Measurements from ENCODE around the gene PPP1R11. TPM values are rescaled to one million over a fixed set of nuclear protein-coding genes. Genes with fewer than 3 reads are reported as not detected.
"Not testable (repeated sequence)": the region's sequence is repeated elsewhere in the genome, so short reads cannot be mapped to it uniquely, and the experiment has no call there.

PPP1R11 gene, protein sequence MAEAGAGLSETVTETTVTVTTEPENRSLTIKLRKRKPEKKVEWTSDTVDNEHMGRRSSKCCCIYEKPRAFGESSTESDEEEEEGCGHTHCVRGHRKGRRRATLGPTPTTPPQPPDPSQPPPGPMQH
- 10 to 100 TPM; 71.9 to 81.6 (median 80.5) TPM for total RNA-seq

DNA sequence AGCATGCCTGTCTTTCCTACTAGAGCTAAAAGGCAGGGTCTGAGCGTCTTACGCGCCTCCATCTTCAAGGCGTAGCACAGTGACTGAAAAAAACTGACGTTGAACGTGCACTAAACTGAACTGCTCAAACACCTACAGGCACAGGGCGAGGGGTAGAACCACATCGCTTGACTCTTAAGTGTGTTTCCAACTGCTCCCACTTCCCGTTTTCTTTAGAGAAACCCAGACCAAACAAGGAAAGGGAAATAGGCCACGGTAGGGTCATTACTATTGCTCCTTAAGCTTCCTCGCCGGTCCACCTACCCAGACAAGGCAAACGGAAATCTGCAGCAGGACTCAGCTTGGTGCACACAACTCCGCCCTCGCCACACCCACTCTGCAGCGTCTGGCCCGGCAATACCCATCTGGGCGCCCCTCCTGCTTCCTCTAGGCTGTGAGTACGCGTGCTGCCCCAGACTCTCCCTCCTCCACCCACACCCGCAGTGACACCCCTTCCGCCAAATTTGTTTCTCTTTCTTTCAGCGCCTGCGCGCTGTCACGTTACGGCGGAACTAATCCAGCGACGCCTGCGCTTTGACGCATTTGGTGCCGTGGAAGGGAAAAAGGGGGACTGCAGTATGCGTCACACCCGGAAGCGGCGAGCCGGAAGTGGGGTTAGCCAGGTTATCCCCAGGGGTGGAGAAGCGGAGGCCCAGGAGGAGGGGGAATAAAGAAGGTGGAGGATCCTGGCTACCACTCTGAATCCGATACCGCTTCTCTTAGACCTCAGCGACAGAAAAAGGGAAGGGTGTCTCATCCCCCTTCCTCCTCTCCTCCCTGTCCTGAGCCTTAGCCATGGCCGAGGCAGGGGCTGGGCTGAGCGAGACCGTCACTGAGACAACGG is at the start of gene PPP1R11:
Gene PPP1R11 (plus strand): TSS at position 622 of the 883 bp plus-strand sequence. CDS start 213 bp downstream, at position 835.
- Mint-ChIP-seq H3K4me1 (ENCODE audit: low read depth) (peaks cover 52% of the 10 kb centered on the region), H3K4me3 (peak within 1 kb of the TSS; percentile 93), H3K36me3 (ENCODE audit: insufficient read depth) (peaks cover 35% of the 10 kb centered on the region), H3K9me3 (no peaks in the 10 kb centered on the region), H3K27me3 (ENCODE audit: low read depth) (peaks cover 15% of the 10 kb centered on the region)
- ATAC-seq = peak; percentile 98
- peak; percentile 97 for DNase-seq

DNA sequence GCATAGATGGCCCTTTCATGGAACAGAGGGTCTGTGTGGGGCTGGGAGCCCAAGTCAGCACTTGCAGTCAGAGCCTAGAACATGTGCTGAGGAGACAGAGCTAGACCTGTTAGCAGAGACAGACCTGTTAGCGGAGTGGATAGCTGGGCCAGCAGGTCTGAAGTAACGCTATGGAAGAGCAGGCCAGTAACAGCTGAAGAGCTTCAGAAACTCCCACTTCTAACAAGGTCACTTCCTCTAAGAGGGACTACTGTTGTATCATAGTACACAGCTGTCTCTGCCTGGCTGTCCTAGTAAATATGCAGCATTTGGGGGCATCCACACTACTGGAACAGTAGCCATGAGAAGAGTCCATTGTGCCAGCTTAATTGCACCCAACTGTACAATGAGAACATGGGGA is 47.2 kb upstream of the PPP1R11 start:
- H3K27me3 Mint-ChIP-seq (ENCODE audit: low read depth) = no peaks in the 10 kb centered on the region
- ATAC-seq (no peak), DNase-seq (no peak)
- H3K9me3 Mint-ChIP-seq = no peaks in the 10 kb centered on the region
- H3K4me3 Mint-ChIP-seq = no peak overlapping the region
- H3K36me3 Mint-ChIP-seq (ENCODE audit: insufficient read depth) = peaks cover 18% of the 10 kb centered on the region
- H3K4me1 Mint-ChIP-seq (ENCODE audit: low read depth) = no peaks in the 10 kb centered on the region

DNA sequence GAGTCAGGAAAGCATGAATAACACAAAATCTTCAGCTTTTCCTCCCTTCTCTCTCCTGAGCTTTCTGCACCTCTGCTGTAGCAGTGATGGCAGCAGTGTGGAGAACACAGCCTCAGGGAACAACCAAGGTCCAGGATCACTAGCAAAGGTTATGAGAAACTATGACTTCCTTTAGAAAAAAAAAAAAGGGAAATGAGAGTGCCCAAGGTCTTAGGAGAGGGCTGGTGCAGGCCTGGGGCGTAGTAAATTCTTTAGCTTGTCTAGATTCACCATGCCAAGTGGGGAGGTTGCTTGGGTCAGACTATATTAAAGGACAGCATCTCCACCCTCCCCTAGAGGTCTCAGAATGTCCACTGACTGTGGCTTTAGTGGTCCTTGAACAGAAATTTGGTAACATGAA is 46.4 kb upstream of the PPP1R11 start:
- ATAC-seq (no peak), DNase-seq (no peak)
- no peaks in the 10 kb centered on the region for H3K27me3 Mint-ChIP-seq (ENCODE audit: low read depth)

DNA sequence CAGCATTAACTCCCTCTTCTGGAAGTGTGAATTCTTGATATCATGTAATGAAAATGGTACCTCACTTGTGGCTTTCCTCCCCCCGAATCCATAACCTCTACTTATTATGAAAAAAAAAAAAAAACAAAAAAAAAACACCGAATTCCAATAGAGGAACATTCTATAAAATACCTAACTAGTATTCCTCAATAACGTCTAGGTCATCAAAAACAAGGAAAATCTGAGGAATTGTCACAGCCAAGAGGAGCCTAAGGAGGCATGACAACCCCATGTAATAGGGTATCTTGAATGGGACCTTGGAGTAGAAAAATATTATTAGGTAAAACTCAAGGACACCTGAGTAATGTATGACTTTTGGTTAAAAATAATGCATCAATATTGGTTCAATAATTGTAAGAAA is 44.8 kb upstream of the PPP1R11 start:
- H3K4me1 Mint-ChIP-seq (ENCODE audit: low read depth) = no peaks in the 10 kb centered on the region
- DNase-seq (no peak), ATAC-seq (no peak)
- no peak overlapping the region for H3K4me3 Mint-ChIP-seq
- H3K27me3 Mint-ChIP-seq (ENCODE audit: low read depth) = no peaks in the 10 kb centered on the region
- peaks cover 20% of the 10 kb centered on the region for H3K36me3 Mint-ChIP-seq (ENCODE audit: insufficient read depth)
- H3K9me3 Mint-ChIP-seq = no peaks in the 10 kb centered on the region

More for the DNA sequence above, 46.4 kb upstream of the PPP1R11 start:
- peaks cover 19% of the 10 kb centered on the region for H3K36me3 Mint-ChIP-seq (ENCODE audit: insufficient read depth)
- H3K9me3 Mint-ChIP-seq = no peaks in the 10 kb centered on the region
- no peak overlapping the region for H3K4me3 Mint-ChIP-seq
- H3K4me1 Mint-ChIP-seq (ENCODE audit: low read depth) = no peaks in the 10 kb centered on the region

DNA sequence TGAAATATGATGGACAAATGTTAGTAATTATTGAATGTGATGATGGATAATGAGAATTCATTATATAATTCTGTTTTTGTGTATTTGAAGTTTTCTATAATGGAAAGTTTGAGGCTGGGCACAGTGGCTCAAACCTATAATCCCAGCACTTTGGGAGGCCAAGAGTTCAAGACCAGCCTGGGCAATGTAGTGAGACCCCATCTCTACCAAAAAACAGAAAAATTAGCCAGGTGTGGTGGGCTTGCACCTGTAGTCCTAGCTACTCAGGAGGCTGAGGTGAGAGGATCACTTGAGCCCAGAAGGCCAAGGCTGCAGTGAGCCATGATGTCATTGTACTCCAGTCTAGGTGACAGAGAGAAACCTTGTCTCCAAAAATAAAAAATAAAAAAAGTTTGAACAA is 44.3 kb upstream of the PPP1R11 start:
- not testable (repeated sequence) for ATAC-seq; DNase-seq; H3K4me3 Mint-ChIP-seq; H3K4me1 Mint-ChIP-seq (ENCODE audit: low read depth); H3K27me3 Mint-ChIP-seq (ENCODE audit: low read depth); H3K9me3 Mint-ChIP-seq
- H3K36me3 Mint-ChIP-seq (ENCODE audit: insufficient read depth) = peaks cover 20% of the 10 kb centered on the region

DNA sequence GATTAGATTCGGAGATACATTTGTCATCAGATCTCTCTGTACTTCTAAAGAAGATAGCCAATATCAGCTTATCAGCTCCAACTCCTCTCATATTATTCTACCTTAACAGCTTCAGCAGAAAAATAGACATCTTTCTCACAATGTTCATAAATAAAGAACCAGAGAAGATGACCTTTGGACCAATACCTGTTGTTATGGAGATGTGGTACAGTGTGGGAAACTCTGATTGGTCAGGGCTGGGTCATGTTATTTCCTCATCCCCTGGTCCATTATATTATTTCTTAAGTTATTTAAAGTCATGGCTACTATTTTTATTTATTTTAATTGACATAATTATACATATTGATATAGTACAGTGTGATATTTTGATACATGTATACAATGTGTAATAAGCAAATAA is 41.8 kb upstream of the PPP1R11 start:
- DNase-seq (no peak), ATAC-seq (no peak)
- Mint-ChIP-seq H3K4me3 (no peak overlapping the region), H3K27me3 (ENCODE audit: low read depth) (no peaks in the 10 kb centered on the region), H3K9me3 (no peaks in the 10 kb centered on the region), H3K4me1 (ENCODE audit: low read depth) (no peaks in the 10 kb centered on the region), H3K36me3 (ENCODE audit: insufficient read depth) (peaks cover 15% of the 10 kb centered on the region)

DNA sequence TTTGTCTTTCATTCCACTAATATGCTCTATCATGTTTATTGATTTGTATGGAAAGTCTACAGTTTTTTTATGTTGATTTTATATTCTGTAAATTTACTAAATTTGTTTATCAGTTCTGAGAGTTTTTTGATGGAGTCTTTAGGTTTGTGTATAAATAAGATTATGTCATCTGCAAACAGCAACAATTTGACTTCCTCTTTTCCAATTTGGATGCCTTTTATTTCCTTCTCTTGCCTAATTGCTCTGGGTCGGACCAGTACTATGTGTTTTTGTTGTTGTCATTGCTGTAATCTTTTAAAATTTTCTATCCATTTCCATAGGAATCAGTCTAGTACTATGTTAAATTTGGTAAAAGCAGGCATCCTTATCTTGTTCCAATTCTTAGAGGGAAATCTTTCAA is 37.4 kb upstream of the PPP1R11 start:
- no peaks in the 10 kb centered on the region for H3K9me3 Mint-ChIP-seq
- no peak overlapping the region for H3K4me3 Mint-ChIP-seq
- H3K4me1 Mint-ChIP-seq (ENCODE audit: low read depth) = no peaks in the 10 kb centered on the region
- peaks cover 19% of the 10 kb centered on the region for H3K36me3 Mint-ChIP-seq (ENCODE audit: insufficient read depth)
- no peak for ATAC-seq
- no peaks in the 10 kb centered on the region for H3K27me3 Mint-ChIP-seq (ENCODE audit: low read depth)
- DNase-seq = no peak

DNA sequence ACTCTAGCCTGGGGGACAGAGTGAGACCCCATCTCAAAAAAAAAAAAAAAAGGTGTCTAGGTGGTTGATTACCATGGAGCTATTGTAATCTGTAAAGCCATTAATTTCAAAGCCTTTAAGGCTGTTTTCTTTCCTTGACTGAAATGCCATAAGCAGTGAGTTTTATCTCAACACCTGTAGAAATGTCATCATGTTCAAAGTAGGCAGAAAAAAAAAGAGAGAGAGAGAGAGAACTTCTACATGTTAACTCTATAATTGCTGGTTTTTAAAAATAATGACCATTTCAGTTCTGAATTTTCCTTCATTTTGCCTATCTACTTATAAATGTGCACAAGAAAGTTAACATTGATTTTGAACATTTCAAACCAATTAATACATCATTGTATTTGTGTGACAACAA is 35.6 kb upstream of the PPP1R11 start:
- Mint-ChIP-seq H3K4me3 (no peak overlapping the region), H3K36me3 (ENCODE audit: insufficient read depth) (peaks cover 29% of the 10 kb centered on the region), H3K27me3 (ENCODE audit: low read depth) (no peaks in the 10 kb centered on the region), H3K9me3 (no peaks in the 10 kb centered on the region), H3K4me1 (ENCODE audit: low read depth) (no peaks in the 10 kb centered on the region)
- DNase-seq (no peak), ATAC-seq (no peak)

DNA sequence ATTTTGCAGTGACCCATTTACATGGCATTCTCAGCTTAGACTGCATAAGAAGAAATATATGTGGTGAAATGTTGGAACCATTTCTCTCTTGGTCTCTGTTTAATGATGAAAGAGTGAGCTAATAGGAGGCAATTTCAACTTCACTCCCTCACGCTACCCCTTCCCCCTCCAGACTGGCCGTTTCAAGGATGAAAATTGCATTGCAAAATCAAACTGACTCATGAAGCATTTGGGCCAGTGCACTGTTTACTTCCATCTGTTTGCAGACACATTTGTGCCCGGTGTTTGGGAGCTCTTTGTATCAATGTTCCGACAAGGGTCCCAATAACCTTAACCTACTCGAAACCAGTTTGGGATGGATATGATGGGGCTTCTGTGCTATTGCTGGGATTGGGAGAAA is 33.6 kb upstream of the PPP1R11 start:
- not testable (repeated sequence) for DNase-seq; ATAC-seq; H3K4me3 Mint-ChIP-seq; H3K4me1 Mint-ChIP-seq (ENCODE audit: low read depth); H3K9me3 Mint-ChIP-seq; H3K27me3 Mint-ChIP-seq (ENCODE audit: low read depth)
- H3K36me3 Mint-ChIP-seq (ENCODE audit: insufficient read depth) = peaks cover 32% of the 10 kb centered on the region

DNA sequence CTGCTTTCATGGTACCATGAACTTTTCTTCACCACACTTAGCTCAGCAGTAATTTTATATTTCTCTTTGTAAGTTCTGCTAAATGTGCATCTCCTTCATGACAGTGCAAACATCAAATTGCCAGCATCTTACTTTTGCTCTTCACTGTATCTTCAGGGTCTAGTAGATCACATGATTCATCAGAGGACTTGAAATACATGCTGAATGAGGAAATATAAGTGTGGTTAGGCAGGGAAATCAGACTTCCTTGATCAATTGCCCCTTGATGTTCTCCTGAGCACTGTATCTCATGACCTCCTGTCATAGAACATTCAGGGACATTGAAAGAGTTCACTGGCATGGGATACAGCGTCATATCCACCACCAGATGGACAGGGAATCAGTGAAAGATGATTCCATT is 31.2 kb upstream of the PPP1R11 start:
- H3K27me3 Mint-ChIP-seq (ENCODE audit: low read depth) = no peaks in the 10 kb centered on the region

DNA sequence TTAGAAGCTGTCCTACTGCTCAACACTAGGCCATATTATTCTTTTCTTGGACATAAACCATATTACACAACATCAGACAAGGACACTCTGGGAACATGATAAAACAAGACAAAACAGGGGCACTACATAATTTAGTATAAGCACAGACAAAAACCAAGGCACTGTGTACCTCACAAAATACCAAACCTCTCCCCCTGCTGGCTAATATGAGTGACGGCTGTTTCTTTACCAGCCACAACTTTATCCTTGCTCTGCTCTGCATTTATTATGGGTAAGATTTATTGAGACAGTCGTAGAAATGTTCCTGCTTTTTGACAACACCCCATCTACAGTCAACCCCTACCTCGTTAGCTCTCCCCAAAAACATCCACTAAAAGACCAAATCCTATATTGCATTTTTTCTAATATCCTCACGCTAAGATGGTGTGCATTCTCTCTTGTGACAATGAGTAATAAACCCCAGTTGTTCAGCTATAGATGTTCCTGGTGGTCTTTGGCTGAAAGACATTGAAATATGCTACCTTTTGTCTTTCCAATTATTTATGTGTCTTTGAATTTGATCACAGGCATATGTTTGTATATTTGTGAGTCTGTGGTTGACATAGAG is 29.7 kb upstream of the PPP1R11 start:
- Mint-ChIP-seq H3K36me3 (ENCODE audit: insufficient read depth) (peaks cover 25% of the 10 kb centered on the region), H3K4me1 (ENCODE audit: low read depth) (no peaks in the 10 kb centered on the region), H3K9me3 (no peaks in the 10 kb centered on the region), H3K27me3 (ENCODE audit: low read depth) (no peaks in the 10 kb centered on the region), H3K4me3 (no peak overlapping the region)
- ATAC-seq (no peak), DNase-seq (no peak)

More for the DNA sequence above, 31.2 kb upstream of the PPP1R11 start:
- Mint-ChIP-seq H3K9me3 (no peaks in the 10 kb centered on the region), H3K36me3 (ENCODE audit: insufficient read depth) (peaks cover 25% of the 10 kb centered on the region), H3K4me1 (ENCODE audit: low read depth) (no peaks in the 10 kb centered on the region), H3K4me3 (no peak overlapping the region)
- DNase-seq (no peak), ATAC-seq (no peak)

DNA sequence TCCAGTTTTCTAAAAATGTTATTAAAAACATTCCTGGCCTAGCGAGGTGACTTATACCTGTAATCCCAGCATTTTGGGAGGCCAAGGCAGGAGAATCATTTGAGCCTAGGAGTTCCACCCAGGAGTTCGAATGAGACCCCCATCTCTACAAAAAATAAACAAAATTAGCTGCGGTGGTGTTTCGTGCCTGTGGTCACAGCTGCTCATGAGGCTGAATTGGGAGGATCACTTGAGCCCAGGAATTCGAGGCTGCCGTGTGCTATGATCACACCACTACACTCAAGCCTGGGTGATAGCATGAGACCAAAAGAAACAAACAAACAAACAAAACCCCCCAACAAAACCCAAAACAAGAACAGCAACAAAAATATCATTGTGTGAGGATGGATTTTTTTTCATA is 25.8 kb upstream of the PPP1R11 start:
- Mint-ChIP-seq H3K36me3 (ENCODE audit: insufficient read depth) (peaks cover 9% of the 10 kb centered on the region), H3K27me3 (ENCODE audit: low read depth) (no peaks in the 10 kb centered on the region), H3K4me1 (ENCODE audit: low read depth) (no peaks in the 10 kb centered on the region), H3K9me3 (no peaks in the 10 kb centered on the region), H3K4me3 (no peak overlapping the region)
- ATAC-seq = no peak
- DNase-seq = no peak

DNA sequence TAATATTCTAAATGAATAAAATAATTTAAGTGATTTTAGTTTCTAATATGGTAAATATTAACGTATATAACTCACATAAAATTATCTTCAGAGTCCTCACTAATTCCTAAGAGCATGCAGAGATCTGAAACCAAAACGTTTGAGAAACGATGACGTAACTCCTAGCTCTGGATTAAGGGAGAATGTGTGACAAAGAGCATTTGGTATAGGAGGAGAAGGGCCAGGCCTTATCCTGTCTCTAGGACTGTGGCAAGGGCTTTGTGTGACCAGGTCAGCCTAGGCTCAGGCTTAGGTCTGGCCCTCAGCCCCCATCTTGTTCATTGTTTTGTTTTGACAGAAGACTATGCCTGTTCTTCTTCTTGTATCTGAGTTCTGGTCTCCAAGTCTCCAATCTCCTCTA is 25.2 kb upstream of the PPP1R11 start:
- Mint-ChIP-seq H3K4me3 (no peak overlapping the region), H3K36me3 (ENCODE audit: insufficient read depth) (peaks cover 8% of the 10 kb centered on the region), H3K27me3 (ENCODE audit: low read depth) (no peaks in the 10 kb centered on the region), H3K9me3 (no peaks in the 10 kb centered on the region), H3K4me1 (ENCODE audit: low read depth) (peaks cover under 1% of the 10 kb centered on the region)
- ATAC-seq (no peak), DNase-seq (no peak)

DNA sequence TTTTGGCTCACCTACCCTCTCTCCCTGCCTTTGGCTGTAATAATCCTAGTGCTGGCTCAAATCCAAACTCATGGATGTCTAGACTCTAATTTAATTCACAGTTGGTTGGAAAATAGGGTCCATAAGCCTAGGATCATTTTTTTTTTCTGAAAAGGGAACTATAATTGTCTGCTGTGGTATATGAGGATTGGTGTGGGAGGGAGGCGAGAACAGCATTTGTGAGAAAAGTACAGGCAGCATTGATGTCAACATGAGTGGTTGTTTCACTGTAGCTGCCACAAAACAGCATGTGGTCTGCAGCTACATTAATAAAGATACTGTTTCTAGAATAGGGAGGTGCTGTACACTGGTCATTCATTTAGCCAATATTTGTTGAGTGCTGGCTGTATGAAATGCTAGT is 24.5 kb upstream of the PPP1R11 start:
- no peaks in the 10 kb centered on the region for H3K9me3 Mint-ChIP-seq
- H3K4me1 Mint-ChIP-seq (ENCODE audit: low read depth) = peaks cover 7% of the 10 kb centered on the region
- H3K36me3 Mint-ChIP-seq (ENCODE audit: insufficient read depth) = peaks cover 8% of the 10 kb centered on the region
- H3K27me3 Mint-ChIP-seq (ENCODE audit: low read depth) = no peaks in the 10 kb centered on the region
- ATAC-seq (no peak), DNase-seq (no peak)
- H3K4me3 Mint-ChIP-seq = no peak overlapping the region

DNA sequence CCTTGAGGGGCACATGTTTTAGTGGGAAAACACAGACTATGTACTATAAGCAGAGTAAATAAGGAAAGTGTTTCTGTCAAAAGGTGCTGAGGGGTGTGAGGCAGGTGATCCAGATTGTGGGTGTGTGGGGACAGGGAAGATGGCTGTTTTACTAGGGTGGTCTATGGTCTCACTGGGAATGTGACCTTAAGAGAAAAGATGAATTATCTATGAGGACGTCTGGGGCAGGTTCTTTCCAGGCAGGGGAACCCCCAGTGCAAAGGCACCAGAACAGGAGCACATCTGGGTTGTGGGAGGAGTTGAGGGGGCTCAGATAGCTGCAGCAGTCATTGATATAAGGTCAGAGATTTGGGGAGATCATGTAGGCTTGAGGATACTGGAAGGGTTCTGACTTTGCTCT is 24.1 kb upstream of the PPP1R11 start:
- no peaks in the 10 kb centered on the region for H3K27me3 Mint-ChIP-seq (ENCODE audit: low read depth)
- peaks cover 7% of the 10 kb centered on the region for H3K4me1 Mint-ChIP-seq (ENCODE audit: low read depth)
- ATAC-seq = no peak
- H3K9me3 Mint-ChIP-seq = no peaks in the 10 kb centered on the region
- peaks cover 7% of the 10 kb centered on the region for H3K36me3 Mint-ChIP-seq (ENCODE audit: insufficient read depth)
- no peak overlapping the region for H3K4me3 Mint-ChIP-seq
- no peak for DNase-seq
